ENCODE results near the gene SORCS2. TPM values are rescaled to one million over a fixed set of nuclear protein-coding genes. Genes with fewer than 3 reads are reported as not detected.

SORCS2 gene
- total RNA-seq, 1 experiment from 2014 or later = not detected

DNA sequence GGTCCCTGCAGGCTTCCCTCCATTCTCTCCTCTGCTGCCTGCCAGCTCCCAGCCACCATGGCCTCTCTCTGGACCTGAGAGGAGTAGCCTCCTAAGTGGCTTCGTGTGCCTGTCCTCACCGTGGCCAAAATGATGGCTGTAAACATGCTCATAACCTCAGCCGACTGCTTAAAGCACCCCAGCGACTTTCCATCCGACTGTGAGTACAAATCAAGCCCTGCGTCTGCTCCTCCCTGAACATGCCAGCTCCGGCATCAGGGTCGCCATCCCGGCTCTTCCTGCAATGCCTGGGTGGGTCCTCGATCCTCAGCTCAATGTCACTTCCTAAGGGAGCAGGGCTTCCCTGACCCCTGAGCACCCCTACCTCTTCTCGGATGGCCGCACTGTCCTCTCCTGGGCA, 3.3 kb upstream of the SORCS2 start:
- no peaks in the 10 kb centered on the region for H3K9me3 Mint-ChIP-seq (ENCODE audit: low read depth, unreplicated experiment)
- H3K4me1 Mint-ChIP-seq (ENCODE audit: low read depth, unreplicated experiment) = no peaks in the 10 kb centered on the region
- H3K27ac Mint-ChIP-seq (ENCODE audit: unreplicated experiment) = no peak overlapping the region
- no peaks in the 10 kb centered on the region for H3K36me3 Mint-ChIP-seq (ENCODE audit: insufficient read depth, unreplicated experiment)
- no TSS peak for BruUV-seq (replicated peaks)
- intact Hi-C loops (cut with micrococcal nuclease; ENCODE audit: unreplicated experiment) = loop anchor here (5.0 kb wide), 1 partner anchor 467 kb away; no protein-coding TSS in a partner anchor
- TF ChIP-seq, protein P1, sequence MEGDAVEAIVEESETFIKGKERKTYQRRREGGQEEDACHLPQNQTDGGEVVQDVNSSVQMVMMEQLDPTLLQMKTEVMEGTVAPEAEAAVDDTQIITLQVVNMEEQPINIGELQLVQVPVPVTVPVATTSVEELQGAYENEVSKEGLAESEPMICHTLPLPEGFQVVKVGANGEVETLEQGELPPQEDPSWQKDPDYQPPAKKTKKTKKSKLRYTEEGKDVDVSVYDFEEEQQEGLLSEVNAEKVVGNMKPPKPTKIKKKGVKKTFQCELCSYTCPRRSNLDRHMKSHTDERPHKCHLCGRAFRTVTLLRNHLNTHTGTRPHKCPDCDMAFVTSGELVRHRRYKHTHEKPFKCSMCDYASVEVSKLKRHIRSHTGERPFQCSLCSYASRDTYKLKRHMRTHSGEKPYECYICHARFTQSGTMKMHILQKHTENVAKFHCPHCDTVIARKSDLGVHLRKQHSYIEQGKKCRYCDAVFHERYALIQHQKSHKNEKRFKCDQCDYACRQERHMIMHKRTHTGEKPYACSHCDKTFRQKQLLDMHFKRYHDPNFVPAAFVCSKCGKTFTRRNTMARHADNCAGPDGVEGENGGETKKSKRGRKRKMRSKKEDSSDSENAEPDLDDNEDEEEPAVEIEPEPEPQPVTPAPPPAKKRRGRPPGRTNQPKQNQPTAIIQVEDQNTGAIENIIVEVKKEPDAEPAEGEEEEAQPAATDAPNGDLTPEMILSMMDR (IDR thresholded peaks at IDR 0.05; ENCODE audit: unreplicated experiment) = no peak
- DNase-seq = no peak
- CTCF ChIA-PET = interaction anchor here (1.0 to 1.2 kb wide), 2 partner anchors 18 to 154 kb away, joined by 3 to 5 read pairs; no protein-coding TSS in a partner anchor
- peaks cover 64% of the 10 kb centered on the region for H3K27me3 Mint-ChIP-seq (ENCODE audit: unreplicated experiment)
- no peak overlapping the region for H3K4me3 Mint-ChIP-seq (ENCODE audit: low read depth, unreplicated experiment)

DNA sequence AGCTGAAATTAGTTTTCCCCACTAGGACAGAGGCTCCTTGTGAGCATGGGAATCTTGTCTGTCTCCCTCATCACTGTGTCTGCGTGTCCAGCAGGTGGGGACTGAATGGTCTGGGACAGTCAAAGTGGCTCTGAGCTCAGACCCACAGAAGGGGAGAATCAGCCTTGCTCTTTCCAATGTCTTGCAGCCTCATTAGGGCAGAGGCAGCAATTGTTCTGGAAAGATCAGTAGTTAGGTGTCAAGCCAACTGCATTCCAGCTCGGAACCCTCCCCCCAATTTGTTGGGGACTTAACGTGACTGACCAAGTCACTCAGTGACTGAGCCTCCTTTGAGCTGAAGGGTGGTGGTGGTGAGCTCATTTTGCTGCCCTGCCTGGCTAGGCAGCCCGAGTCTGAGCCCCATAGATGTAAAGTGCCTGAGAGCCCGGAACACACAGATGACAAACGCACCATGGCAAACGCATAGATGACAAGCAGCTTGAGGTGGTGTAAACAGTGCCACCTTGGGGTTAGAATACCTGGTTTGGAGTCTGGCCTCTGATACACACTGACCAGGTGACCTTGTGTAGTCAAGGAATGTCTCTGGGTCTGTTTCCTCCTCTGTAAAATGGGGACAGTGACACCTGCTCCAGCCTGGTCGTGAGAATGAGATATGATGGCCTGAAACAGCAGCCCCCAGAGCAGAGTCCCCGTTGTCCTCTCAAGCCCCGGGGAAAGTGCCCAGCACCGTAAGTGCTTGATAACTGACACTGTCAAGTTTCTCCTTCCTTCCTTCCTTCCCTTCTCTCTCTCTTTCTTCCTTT, 2.7 kb upstream of the SORCS2 start:
- Mint-ChIP-seq H3K36me3 (ENCODE audit: insufficient read depth, unreplicated experiment) (no peaks in the 10 kb centered on the region), H3K27ac (ENCODE audit: unreplicated experiment) (no peak overlapping the region), H3K27me3 (ENCODE audit: unreplicated experiment) (peaks cover 64% of the 10 kb centered on the region), H3K9me3 (ENCODE audit: low read depth, unreplicated experiment) (no peaks in the 10 kb centered on the region), H3K4me3 (ENCODE audit: low read depth, unreplicated experiment) (no peak overlapping the region), H3K4me1 (ENCODE audit: low read depth, unreplicated experiment) (no peaks in the 10 kb centered on the region)
- TF ChIP-seq, protein P1 (IDR thresholded peaks at IDR 0.05; ENCODE audit: unreplicated experiment) = peak; percentile 13
- no peak for DNase-seq
- intact Hi-C loops (cut with micrococcal nuclease; ENCODE audit: unreplicated experiment) = loop anchor here (2.0 to 5.0 kb wide), 3 partner anchors 103 to 467 kb away; no protein-coding TSS in a partner anchor
- no TSS peak for BruUV-seq (replicated peaks)
- CTCF ChIA-PET = interaction anchor here (1.0 to 1.2 kb wide), 2 partner anchors 17 to 155 kb away, joined by 3 to 5 read pairs; no protein-coding TSS in a partner anchor

DNA sequence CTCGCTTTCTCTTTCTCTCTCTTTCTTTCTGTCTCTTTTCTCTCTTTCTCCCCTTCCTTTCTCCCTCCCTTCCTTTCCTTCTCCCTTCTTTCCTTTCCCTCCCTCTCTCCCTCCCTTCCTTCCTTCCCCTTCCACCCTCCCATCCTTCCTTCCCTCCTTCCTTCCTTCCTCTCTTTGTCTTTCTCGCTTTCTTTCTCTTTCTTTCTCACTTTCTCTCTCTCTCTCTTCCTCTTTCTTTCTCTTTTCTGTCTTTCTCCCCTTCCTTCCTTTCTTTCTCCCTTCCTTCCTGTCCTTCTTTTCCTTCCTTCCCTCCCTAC, 2.1 kb upstream of the SORCS2 start:
- H3K9me3 Mint-ChIP-seq (ENCODE audit: low read depth, unreplicated experiment) = no peaks in the 10 kb centered on the region
- TF ChIP-seq, protein P1 (IDR thresholded peaks at IDR 0.05; ENCODE audit: unreplicated experiment) = no peak
- BruUV-seq (replicated peaks) = no TSS peak
- H3K4me3 Mint-ChIP-seq (ENCODE audit: low read depth, unreplicated experiment) = no peak overlapping the region
- DNase-seq = no peak
- H3K36me3 Mint-ChIP-seq (ENCODE audit: insufficient read depth, unreplicated experiment) = no peaks in the 10 kb centered on the region
- H3K4me1 Mint-ChIP-seq (ENCODE audit: low read depth, unreplicated experiment) = no peaks in the 10 kb centered on the region
- CTCF ChIA-PET = interaction anchor here (1.0 kb wide), 1 partner anchor 155 kb away, joined by 3 read pairs; no protein-coding TSS in a partner anchor
- H3K27ac Mint-ChIP-seq (ENCODE audit: unreplicated experiment) = no peak overlapping the region
- intact Hi-C loops (cut with micrococcal nuclease; ENCODE audit: unreplicated experiment) = loop anchor here (2.0 to 5.0 kb wide), 2 partner anchors 103 to 272 kb away; no protein-coding TSS in a partner anchor
- peaks cover 69% of the 10 kb centered on the region for H3K27me3 Mint-ChIP-seq (ENCODE audit: unreplicated experiment)

DNA sequence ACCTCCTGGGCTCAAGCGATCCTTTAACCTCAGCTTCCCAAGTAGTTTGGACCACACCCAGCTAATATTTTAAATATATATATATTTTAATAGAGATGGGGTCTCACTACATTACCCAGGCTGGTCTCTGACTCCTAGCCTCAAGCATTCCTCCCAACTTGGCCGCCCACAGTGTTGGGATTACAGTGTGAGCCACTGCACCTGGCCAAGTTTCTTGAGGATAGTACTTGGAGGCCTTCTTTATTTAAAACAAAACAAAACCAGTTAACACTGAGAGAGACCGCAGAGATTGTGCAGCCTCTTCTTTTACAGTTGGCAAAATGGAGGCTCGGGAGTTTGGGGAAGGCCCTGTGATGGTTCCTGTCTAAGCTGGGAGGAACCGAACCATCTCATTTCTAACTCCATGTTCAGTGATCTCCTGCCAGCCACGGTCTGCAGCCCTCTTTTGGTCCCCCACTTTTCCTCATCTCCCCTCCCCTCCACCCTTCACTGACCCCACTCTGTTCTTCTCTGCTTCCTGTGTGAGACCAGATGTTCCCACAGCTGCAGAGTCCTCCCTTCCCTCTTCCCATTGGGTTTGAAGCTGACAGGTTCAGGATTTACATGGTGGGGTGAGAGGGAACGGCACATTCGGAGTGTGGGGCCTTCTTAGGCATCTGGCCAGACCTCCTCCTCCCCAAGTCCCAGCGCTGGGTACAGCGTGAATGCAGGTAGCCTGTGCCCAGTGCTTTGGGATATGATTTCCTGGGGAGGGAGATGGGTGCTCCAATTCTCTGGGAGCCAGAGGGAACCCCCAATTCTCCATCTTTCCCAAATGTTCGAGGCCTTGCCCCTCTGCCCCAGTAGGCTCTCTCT, 1.4 kb upstream of the SORCS2 start:
- intact Hi-C loops (cut with micrococcal nuclease; ENCODE audit: unreplicated experiment) = loop anchor here (2.0 to 5.0 kb wide), 2 partner anchors 102 to 271 kb away; no protein-coding TSS in a partner anchor
- TF ChIP-seq, protein P1 (IDR thresholded peaks at IDR 0.05; ENCODE audit: unreplicated experiment) = no peak
- Mint-ChIP-seq H3K27me3 (ENCODE audit: unreplicated experiment) (peaks cover 75% of the 10 kb centered on the region), H3K36me3 (ENCODE audit: insufficient read depth, unreplicated experiment) (no peaks in the 10 kb centered on the region), H3K4me3 (ENCODE audit: low read depth, unreplicated experiment) (no peak overlapping the region), H3K27ac (ENCODE audit: unreplicated experiment) (no peak overlapping the region), H3K9me3 (ENCODE audit: low read depth, unreplicated experiment) (no peaks in the 10 kb centered on the region), H3K4me1 (ENCODE audit: low read depth, unreplicated experiment) (no peaks in the 10 kb centered on the region)
- DNase-seq = no peak
- CTCF ChIA-PET = interaction anchor here (1.2 kb wide), 1 partner anchor 145 kb away, joined by 5 read pairs; no protein-coding TSS in a partner anchor
- no TSS peak for BruUV-seq (replicated peaks)
